Cardiac fibroblast (primary cell): ENCODE results near the gene SBNO2.

ENCODE experiments used
- DNase-seq, 2 donors: peaks; one replicate each; pipeline versions ENCODE4 v3.0.0 to v3.0.0-alpha.2; 2010; ENCODE audit warnings: low read depth in 2 of 2
- H3K4me3 ChIP-seq, 2 donors: replicated peaks in 1 of 2; 1 replicate in 1 of 2; 2 replicates in 1 of 2; pipeline ENCODE4 v1.5.1; 2011; ENCODE audit warnings: low read depth in 2 of 2, low read length in 2 of 2, mild to moderate bottlenecking in 2 of 2, moderate library complexity in 1 of 2
- CTCF ChIP-seq: IDR thresholded peaks from one replicate; pipeline ENCODE4 v1.5.1; 2011; ENCODE audit warnings: low read depth, mild to moderate bottlenecking, low read length, inconsistent platforms

SBNO2 gene

GRCh38 chr19:1182068-1182467 lies 8.0 kb upstream of the SBNO2 start:
- H3K4me3 ChIP-seq = no peak overlapping the region
- DNase-seq = no peak
- no peak for TF ChIP-seq CTCF

DNA sequence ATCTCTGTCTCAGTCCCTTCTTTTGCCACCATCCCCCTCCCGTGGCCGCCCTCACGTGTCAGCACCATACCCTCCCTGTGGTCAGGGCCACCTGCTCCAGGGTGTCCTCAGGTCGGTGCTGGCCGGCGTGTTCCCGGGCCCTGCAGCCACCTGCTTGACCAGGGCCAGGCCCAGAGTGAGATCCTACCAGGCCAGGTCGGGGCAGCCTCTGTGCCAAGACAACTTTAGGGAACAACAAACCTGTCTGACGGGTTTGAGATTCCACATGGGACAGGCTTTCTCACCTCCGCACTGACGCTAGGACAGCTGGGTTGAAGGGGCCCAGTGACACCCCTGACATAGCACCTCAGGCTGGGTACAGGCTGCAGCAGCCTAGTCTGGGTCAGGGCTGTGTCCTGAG lies 7.5 kb upstream of the SBNO2 start:
- DNase-seq = no peak
- no peak for TF ChIP-seq CTCF
- H3K4me3 ChIP-seq = no peak overlapping the region

- peak; percentile 94 to 98 for DNase-seq
- peak; percentile 49 for TF ChIP-seq CTCF
- H3K4me3 ChIP-seq = peak overlapping the region in 1 of 2 donors; percentile 21
Measured at GRCh38 chr19:1177322-1178114, 3.5 kb upstream of the SBNO2 start.

DNA sequence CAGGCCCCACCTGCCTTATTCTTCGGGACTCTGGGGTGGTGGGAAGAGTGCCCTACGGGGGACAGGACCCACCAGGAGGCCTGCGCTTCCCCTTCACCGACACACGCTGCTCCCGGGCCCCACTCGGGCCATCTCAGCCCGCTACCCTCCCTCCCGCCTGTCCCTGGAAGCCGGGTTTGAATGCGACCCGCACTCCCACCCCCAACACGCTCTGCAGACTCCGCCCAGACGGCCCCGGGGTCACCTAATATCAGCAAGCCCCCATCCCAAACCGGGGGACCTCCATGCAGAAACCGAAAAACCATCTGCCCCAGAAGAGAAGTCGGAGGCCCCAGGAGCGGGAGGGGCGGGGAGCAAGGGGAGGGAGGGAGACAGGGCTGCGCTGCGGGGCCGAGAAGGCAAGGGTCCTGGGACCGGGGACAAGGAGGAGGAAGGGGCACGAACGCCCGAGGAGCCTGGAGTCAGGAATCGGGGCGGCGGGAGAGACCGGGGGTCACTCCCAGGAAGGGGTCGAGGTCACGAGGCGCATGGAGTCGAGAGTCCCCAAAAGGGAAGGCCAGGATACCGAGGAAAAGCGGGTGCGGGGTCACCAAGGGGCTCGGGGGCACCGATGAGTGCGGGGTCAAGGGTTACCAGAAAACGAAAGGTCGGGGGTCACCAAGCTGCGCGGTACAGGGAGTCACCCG lies 766 bp downstream of the SBNO2 start:
- DNase-seq = no peak
- H3K4me3 ChIP-seq = peak overlapping the region; percentile 80 to 90
- TF ChIP-seq CTCF = no peak

DNA sequence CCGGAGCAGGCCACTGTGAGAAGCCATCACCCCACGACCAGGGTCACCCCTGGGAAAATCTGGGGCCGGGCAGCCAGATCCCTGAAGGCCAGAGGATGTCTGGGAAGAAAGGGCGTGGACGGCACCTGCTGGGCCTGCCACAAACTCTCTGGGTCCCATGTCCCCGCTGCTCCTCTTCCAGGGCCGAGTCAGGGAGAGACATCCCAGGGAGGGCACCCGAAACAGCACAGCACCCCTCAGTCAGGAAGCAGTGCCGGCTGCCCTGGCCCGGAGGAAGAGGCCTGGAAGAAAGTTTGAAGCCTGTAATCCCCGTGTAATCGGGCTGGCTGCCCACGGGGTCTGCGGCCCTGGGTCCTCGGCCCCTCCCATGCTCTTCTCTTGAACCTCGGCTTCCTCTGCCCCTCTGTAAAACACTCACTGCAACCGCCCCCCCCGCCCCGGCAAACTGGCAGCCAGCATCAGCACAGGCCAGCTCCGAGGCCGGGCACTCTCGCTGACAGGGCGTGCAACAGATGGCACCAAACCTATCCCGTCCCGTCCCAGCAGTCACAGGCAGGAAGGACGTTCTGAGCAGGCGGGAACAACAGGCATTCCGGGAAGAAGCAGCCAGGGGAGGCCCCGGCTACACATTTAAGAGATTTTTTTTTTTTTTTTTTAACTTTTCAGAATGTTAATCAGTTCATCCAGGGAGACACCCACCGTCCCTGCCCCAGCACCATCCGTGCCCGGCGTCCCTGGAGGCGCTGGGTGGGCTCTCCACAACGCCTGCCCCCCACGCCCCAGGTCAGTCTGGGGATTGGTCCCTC lies 1.5 kb downstream of the SBNO2 start:
- DNase-seq = peak; percentile 64 to 79
- no peak for TF ChIP-seq CTCF

GRCh38 chr19:1171755-1172352 lies 2.2 kb downstream of the SBNO2 start:
- H3K4me3 ChIP-seq = peak overlapping the region; percentile 80 to 90
- no peak for TF ChIP-seq CTCF
- DNase-seq = peak in 1 of 2 donors; percentile 37

More for the DNA sequence above, 1.5 kb downstream of the SBNO2 start:
- H3K4me3 ChIP-seq = peak overlapping the region; percentile 80 to 90
